GM21390 (cell line): Measurements from ENCODE around the gene MSI2.
"Not testable (repeated sequence)": the region's sequence is repeated elsewhere in the genome, so short reads cannot be mapped to it uniquely, and the experiment has no call there.

Experiments used
- ATAC-seq: cut with Tn5 transposase; IDR thresholded peaks from one replicate; pipeline ENCODE4 v1.9.1; 2021; ENCODE audit not compliant: unreplicated experiment

MSI2 gene

GRCh38 chr17:57603546-57603945 is 347.2 kb downstream of the MSI2 start:
- no peak for ATAC-seq

GRCh38 chr17:57603978-57604377 is 347.7 kb downstream of the MSI2 start:
- ATAC-seq = peak; percentile 44

GRCh38 chr17:57604771-57605674 is 348.7 kb downstream of the MSI2 start:
- peak; percentile 74 for ATAC-seq

- ATAC-seq = peak; percentile 19
These were observed 349.4 kb downstream of the MSI2 start for GRCh38 chr17:57605675-57606105.

GRCh38 chr17:57606111-57606875 is 350.0 kb downstream of the MSI2 start:
- peak; percentile 13 for ATAC-seq

- ATAC-seq = no peak
These were observed 351.3 kb downstream of the MSI2 start for GRCh38 chr17:57607553-57608120.

- no peak for ATAC-seq
These were observed 352.2 kb downstream of the MSI2 start for GRCh38 chr17:57608369-57609124.

- ATAC-seq = no peak
These were observed 353.0 kb downstream of the MSI2 start for GRCh38 chr17:57609125-57609877.

- ATAC-seq = no peak
These were observed 353.6 kb downstream of the MSI2 start for GRCh38 chr17:57609878-57610270.

- ATAC-seq = no peak
These were observed 356.1 kb downstream of the MSI2 start for GRCh38 chr17:57612202-57613071.

- ATAC-seq = no peak
These were observed 358.4 kb downstream of the MSI2 start for GRCh38 chr17:57614742-57615141.

GRCh38 chr17:57615836-57616757 is 359.8 kb downstream of the MSI2 start:
- ATAC-seq = no peak

GRCh38 chr17:57617218-57617617 is 360.9 kb downstream of the MSI2 start:
- ATAC-seq = no peak

- no peak for ATAC-seq
These were observed 363.0 kb downstream of the MSI2 start for GRCh38 chr17:57619061-57619937.

GRCh38 chr17:57620576-57620975 is 364.3 kb downstream of the MSI2 start:
- no peak for ATAC-seq

- not testable (repeated sequence) for ATAC-seq
These were observed 365.5 kb downstream of the MSI2 start for GRCh38 chr17:57621791-57622190.

GRCh38 chr17:57622306-57622682 is 366.0 kb downstream of the MSI2 start:
- no peak for ATAC-seq
